ENCODE data around the gene TARBP1. TPM values are rescaled to one million over a fixed set of nuclear protein-coding genes. Genes with fewer than 3 reads are reported as not detected.

The TARBP1 gene
- total RNA-seq, 1 experiment from 2014 or later, result 47.3 TPM

DNA sequence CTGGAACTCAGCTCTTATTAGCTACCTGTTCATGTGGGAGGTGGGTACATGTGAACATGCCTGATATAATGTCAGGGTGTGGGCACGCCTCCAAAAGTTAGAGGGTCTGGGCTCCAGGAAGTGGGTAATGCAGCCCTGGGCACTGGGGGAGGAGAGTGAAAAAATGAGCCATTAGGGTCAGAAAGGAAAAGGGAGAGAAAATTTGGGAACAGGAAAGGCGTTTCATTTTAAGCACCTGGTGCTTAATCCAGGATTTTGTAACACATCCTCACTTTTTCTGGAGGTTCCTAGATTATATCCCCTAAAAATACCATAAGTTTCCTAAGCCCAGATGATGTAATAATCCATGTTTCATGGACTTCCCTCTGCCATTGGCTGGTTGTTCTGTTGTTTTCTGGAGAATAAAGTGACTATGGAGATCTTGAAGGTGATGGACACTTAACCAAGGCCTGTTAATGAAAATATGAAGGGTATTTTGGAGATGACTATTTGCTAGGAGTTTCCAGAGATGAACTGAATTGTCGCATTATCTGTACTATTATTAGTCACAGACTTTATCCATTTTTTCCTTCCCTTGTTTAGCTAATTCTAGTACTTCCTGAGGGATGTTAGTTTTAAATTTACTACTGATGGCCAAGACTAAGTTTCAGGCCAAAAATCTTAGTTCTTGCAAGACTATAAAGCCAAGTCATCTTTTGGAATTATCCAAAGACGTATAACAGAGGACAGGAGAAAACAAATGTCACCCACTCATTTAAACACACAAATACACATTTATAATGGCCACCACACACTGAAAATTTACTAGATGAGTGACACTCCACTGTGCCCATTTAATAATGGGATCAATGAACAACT lies 24.4 kb upstream of the TARBP1 start:
- peaks cover 5% of the 10 kb centered on the region; the same call in 1 of the 2 replicates for H3K9me3 ChIP-seq (ENCODE audit: insufficient read depth, low read depth)
- peaks cover 94% of the 10 kb centered on the region for H3K4me1 ChIP-seq (replicated peaks; ENCODE audit: insufficient read depth)
- H3K79me2 ChIP-seq (ENCODE audit: low read depth), result no peaks in the 10 kb centered on the region
- CTCF ChIA-PET, result interaction anchor here (0.6 kb wide), 1 partner anchor 19 kb away, joined by 5 read pairs; no protein-coding TSS in a partner anchor
- no peaks in the 10 kb centered on the region for H4K20me1 ChIP-seq (ENCODE audit: insufficient read depth)
- no peaks in the 10 kb centered on the region for H3K9me2 ChIP-seq (ENCODE audit: insufficient read depth)
- H3K27me3 ChIP-seq (ENCODE audit: insufficient read depth, low read depth), result no peaks in the 10 kb centered on the region
- H2AFZ ChIP-seq, result no peak overlapping the region
- peak overlapping the region; percentile 99 for H3K27ac ChIP-seq
- intact Hi-C loops (cut with micrococcal nuclease; ENCODE audit: unreplicated experiment), result no loop called here
- H3K4me2 ChIP-seq, result peak overlapping the region; percentile 76
- POLR2A ChIA-PET (ENCODE audit: unreplicated experiment), result interaction anchor here (0.5 to 0.6 kb wide), 4 partner anchors 28 to 965 kb away, joined by 3 to 15 read pairs (median 10); no protein-coding TSS in a partner anchor
- no peaks in the 10 kb centered on the region for H3K36me3 ChIP-seq (ENCODE audit: low read depth)
- no peak overlapping the region for H3K4me3 ChIP-seq
- no peak for DNase-seq
- TF ChIP-seq EZH2 (IDR thresholded peaks at IDR 0.05; ENCODE audit: low read depth), result no peak
- TF ChIP-seq, protein P1, sequence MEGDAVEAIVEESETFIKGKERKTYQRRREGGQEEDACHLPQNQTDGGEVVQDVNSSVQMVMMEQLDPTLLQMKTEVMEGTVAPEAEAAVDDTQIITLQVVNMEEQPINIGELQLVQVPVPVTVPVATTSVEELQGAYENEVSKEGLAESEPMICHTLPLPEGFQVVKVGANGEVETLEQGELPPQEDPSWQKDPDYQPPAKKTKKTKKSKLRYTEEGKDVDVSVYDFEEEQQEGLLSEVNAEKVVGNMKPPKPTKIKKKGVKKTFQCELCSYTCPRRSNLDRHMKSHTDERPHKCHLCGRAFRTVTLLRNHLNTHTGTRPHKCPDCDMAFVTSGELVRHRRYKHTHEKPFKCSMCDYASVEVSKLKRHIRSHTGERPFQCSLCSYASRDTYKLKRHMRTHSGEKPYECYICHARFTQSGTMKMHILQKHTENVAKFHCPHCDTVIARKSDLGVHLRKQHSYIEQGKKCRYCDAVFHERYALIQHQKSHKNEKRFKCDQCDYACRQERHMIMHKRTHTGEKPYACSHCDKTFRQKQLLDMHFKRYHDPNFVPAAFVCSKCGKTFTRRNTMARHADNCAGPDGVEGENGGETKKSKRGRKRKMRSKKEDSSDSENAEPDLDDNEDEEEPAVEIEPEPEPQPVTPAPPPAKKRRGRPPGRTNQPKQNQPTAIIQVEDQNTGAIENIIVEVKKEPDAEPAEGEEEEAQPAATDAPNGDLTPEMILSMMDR (conservative IDR thresholded peaks at IDR 0.05), result no peak
- BruUV-seq (replicated peaks), result no TSS peak
- peaks cover 43% of the 10 kb centered on the region for H3F3A ChIP-seq (ENCODE audit: insufficient read depth, low read depth)

DNA sequence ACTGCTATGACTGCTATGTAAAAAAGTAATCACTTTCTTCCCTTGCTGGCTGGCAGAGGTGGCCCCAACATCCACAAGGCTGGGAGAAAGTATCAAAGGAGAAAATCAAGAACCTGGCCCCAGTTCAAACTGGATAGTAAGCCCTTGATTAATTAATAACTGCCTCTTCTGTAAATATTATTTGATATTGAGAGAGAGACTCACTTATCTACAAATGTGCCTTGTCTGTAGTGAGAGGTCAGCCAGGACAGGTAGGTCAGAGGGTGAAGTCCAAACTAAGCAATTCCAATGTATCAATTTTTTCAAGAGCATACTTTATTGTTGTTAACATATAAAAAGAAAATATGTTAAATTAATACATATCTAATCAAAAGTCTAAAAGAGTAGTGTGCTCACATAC lies 23.8 kb upstream of the TARBP1 start:
- intact Hi-C loops (cut with micrococcal nuclease; ENCODE audit: unreplicated experiment), result no loop called here
- Histone ChIP-seq H4K20me1 (ENCODE audit: insufficient read depth) (no peaks in the 10 kb centered on the region), H3K4me2 (no peak overlapping the region), H3K4me1 (replicated peaks; ENCODE audit: insufficient read depth) (peaks cover 94% of the 10 kb centered on the region), H3F3A (ENCODE audit: insufficient read depth, low read depth) (peaks cover 46% of the 10 kb centered on the region), H3K79me2 (ENCODE audit: low read depth) (no peaks in the 10 kb centered on the region), H3K36me3 (ENCODE audit: low read depth) (no peaks in the 10 kb centered on the region), H3K9me2 (ENCODE audit: insufficient read depth) (no peaks in the 10 kb centered on the region), H3K27me3 (ENCODE audit: insufficient read depth, low read depth) (no peaks in the 10 kb centered on the region), H3K9me3 (ENCODE audit: insufficient read depth, low read depth) (peaks cover 5% of the 10 kb centered on the region; the same call in 1 of the 2 replicates), H3K27ac (peak overlapping the region; percentile 99), H2AFZ (no peak overlapping the region), H3K4me3 (no peak overlapping the region)
- ChIA-PET CTCF (interaction anchor here (0.6 kb wide), 1 partner anchor 129 kb away, joined by 3 read pairs; no protein-coding TSS in a partner anchor), POLR2A (ENCODE audit: unreplicated experiment) (no interaction called here)
- no peak for DNase-seq
- TF ChIP-seq, protein P1 (conservative IDR thresholded peaks at IDR 0.05), result no peak
- TF ChIP-seq EZH2 (IDR thresholded peaks at IDR 0.05; ENCODE audit: low read depth), result no peak
- no TSS peak for BruUV-seq (replicated peaks)

DNA sequence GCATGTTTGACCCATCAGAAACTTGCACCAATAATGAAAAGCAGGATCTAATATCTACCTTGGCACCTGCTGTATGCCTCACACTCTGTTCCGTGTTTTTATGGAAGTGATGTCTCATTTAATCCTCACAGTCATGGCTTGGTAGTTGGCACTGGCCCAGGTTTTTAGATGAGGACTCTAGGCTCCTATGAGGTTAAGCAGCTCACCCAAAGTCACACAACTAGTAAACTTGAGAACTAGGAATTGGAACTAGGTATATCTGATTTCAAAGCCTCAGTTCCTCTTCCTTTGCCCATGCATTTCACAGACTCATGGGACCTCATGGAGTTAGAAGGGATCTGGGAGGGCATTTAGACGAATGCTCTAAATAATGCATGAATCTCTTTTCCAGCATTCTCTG lies 21.3 kb upstream of the TARBP1 start:
- H3K27ac ChIP-seq, result peak overlapping the region; percentile 85
- no peak overlapping the region for H2AFZ ChIP-seq
- H3F3A ChIP-seq (ENCODE audit: insufficient read depth, low read depth), result peaks cover 42% of the 10 kb centered on the region
- H4K20me1 ChIP-seq (ENCODE audit: insufficient read depth), result no peaks in the 10 kb centered on the region
- ChIA-PET CTCF (interaction anchor here (1.2 to 1.4 kb wide), 2 partner anchors 10 to 44 kb away, joined by 3 to 15 read pairs; no protein-coding TSS in a partner anchor), POLR2A (ENCODE audit: unreplicated experiment) (interaction anchor here (0.5 to 0.7 kb wide), 4 partner anchors 31 to 475 kb away, joined by 4 to 6 read pairs (median 6); no protein-coding TSS in a partner anchor)
- intact Hi-C loops (cut with micrococcal nuclease; ENCODE audit: unreplicated experiment), result no loop called here
- H3K79me2 ChIP-seq (ENCODE audit: low read depth), result no peaks in the 10 kb centered on the region
- H3K27me3 ChIP-seq (ENCODE audit: insufficient read depth, low read depth), result no peaks in the 10 kb centered on the region
- peak overlapping the region; percentile 62 for H3K4me2 ChIP-seq
- BruUV-seq (replicated peaks), result no TSS peak
- TF ChIP-seq, protein P1 (conservative IDR thresholded peaks at IDR 0.05), result no peak
- TF ChIP-seq EZH2 (IDR thresholded peaks at IDR 0.05; ENCODE audit: low read depth), result no peak
- H3K4me1 ChIP-seq (replicated peaks; ENCODE audit: insufficient read depth), result peaks cover 91% of the 10 kb centered on the region
- no peak for DNase-seq
- H3K4me3 ChIP-seq, result no peak overlapping the region; the same call in 1 of the 2 replicates
- H3K9me3 ChIP-seq (ENCODE audit: insufficient read depth, low read depth), result peaks cover 5% of the 10 kb centered on the region; the same call in 1 of the 2 replicates
- no peaks in the 10 kb centered on the region for H3K9me2 ChIP-seq (ENCODE audit: insufficient read depth)
- H3K36me3 ChIP-seq (ENCODE audit: low read depth), result no peaks in the 10 kb centered on the region

Data from PC-9 (cell line).